A673 (cell line): ENCODE measurements around the gene HPDL. TPM values are rescaled to one million over a fixed set of nuclear protein-coding genes. Genes with fewer than 3 reads are reported as not detected.

ENCODE experiments used
- BruUV-seq: library from RNA; stranded (reverse); fragments of 400-500 nt; replicated peaks from 2 replicates; lab custom pipeline; 2021; lab: Mats Ljungman, UMichigan
- CTCF ChIA-PET: fragments of 300-600 bp; sonication (Branson Sonifier 250); formaldehyde crosslinking; loops from one replicate; lab custom pipeline; 2022; ENCODE audit warnings: antibody characterized with exemption; lab: Charles Lee
- POLR2A ChIA-PET: fragments of 300-600 bp; sonication (Branson Sonifier 250); formaldehyde crosslinking; loops from one replicate; lab custom pipeline; 2022; ENCODE audit warnings: antibody characterized with exemption; ENCODE audit not compliant: low non-redundant PET; lab: Charles Lee
- DNase-seq: peaks from one replicate; pipeline ENCODE4 v3.0.0-alpha.2; 2015; ENCODE audit warnings: low spot score
- H3K27ac ChIP-seq: fragments of 200-600 bp; sonication (generic); 2 replicates; pipeline ENCODE4 v1.5.1; 2016; ENCODE audit warnings: mixed run types, low read depth, mild to moderate bottlenecking, mixed read lengths, antibody characterized with exemption, low read length; ENCODE audit not compliant: poor library complexity, severe bottlenecking
- H3K27me3 ChIP-seq: fragments of 200-600 bp; sonication (generic); replicated peaks from 2 replicates; pipeline ENCODE4 v1.6.1; 2017; ENCODE audit warnings: mixed run types, low read depth, mild to moderate bottlenecking, mixed read lengths, antibody characterized with exemption, low read length; ENCODE audit not compliant: insufficient read depth, poor library complexity
- H3K36me3 ChIP-seq: fragments of 200-600 bp; sonication (generic); 2 replicates; pipeline ENCODE4 v1.6.1; 2016; ENCODE audit warnings: mixed run types, mild to moderate bottlenecking, mixed read lengths, antibody characterized with exemption, low read length; ENCODE audit not compliant: insufficient read depth, poor library complexity, severe bottlenecking
- H3K4me1 ChIP-seq: fragments of 200-600 bp; sonication (generic); 2 replicates; pipeline ENCODE4 v1.6.1; 2017; ENCODE audit warnings: mixed run types, mild to moderate bottlenecking, mixed read lengths, antibody characterized with exemption, low read length; ENCODE audit not compliant: insufficient read depth, poor library complexity, severe bottlenecking
- H3K4me3 ChIP-seq: fragments of 200-600 bp; sonication (generic); 2 replicates; pipeline ENCODE4 v1.5.1; 2016; ENCODE audit warnings: low read depth, mixed run types, mild to moderate bottlenecking, mixed read lengths, low read length; ENCODE audit not compliant: poor library complexity, severe bottlenecking
- H3K9me3 ChIP-seq: fragments of 200-600 bp; sonication (generic); 2 replicates; pipeline ENCODE4 v1.6.1; 2016; ENCODE audit warnings: mixed run types, low read depth, mild to moderate bottlenecking, mixed read lengths, antibody characterized with exemption, low read length; ENCODE audit not compliant: poor library complexity, severe bottlenecking
- CTCF ChIP-seq: fragments of 300-800, 200-600 bp; sonication (generic); conservative IDR thresholded peaks from 2 replicates; pipeline ENCODE4 v1.5.1; 2017; ENCODE audit warnings: low read depth, mild to moderate bottlenecking, antibody characterized with exemption, low read length, moderate library complexity, mixed read lengths
- EZH2 ChIP-seq: fragments of 200-600 bp; sonication (generic); IDR thresholded peaks from 2 replicates; pipeline ENCODE4 v1.6.1; 2017; ENCODE audit warnings: borderline replicate concordance, low read depth, mild to moderate bottlenecking, mixed read lengths, antibody characterized with exemption, low read length; ENCODE audit not compliant: poor library complexity, severe bottlenecking
- intact Hi-C: fragments of 100-400 bp; cut with micrococcal nuclease; formaldehyde crosslinking; loops from one replicate; pipeline ENCODE4 v1.10.0; 2022; ENCODE audit not compliant: unreplicated experiment
- total RNA-seq: library from RNA; stranded (reverse); gene quantifications from 2 replicates; pipeline ENCODE4 v1.2.3, GENCODE V29; 2021

Gene HPDL
- total RNA-seq, 1 experiment from 2014 or later: 7.3 TPM

- ChIA-PET CTCF (no interaction called here), POLR2A (no interaction called here)
- DNase-seq: no peak
- H3K4me1 ChIP-seq: peaks cover 18% of the 10 kb centered on the region
- H3K9me3 ChIP-seq: no peaks in the 10 kb centered on the region
- no peak overlapping the region for H3K27ac ChIP-seq
- no TSS peak for BruUV-seq
- H3K4me3 ChIP-seq: no peak overlapping the region
- H3K36me3 ChIP-seq: no peaks in the 10 kb centered on the region
- intact Hi-C loops: no loop called here
- H3K27me3 ChIP-seq: no peaks in the 10 kb centered on the region
- no peak for TF ChIP-seq EZH2
- TF ChIP-seq CTCF: no peak
These were observed 5.6 kb downstream of the HPDL start for GRCh38 chr1:45332346-45332720.

GRCh38 chr1:45334308-45335245, 7.9 kb downstream of the HPDL start:
- no peak for DNase-seq
- Histone ChIP-seq H3K4me1 (no peaks in the 10 kb centered on the region), H3K4me3 (no peak overlapping the region), H3K27ac (no peak overlapping the region), H3K36me3 (no peaks in the 10 kb centered on the region), H3K9me3 (no peaks in the 10 kb centered on the region), H3K27me3 (no peaks in the 10 kb centered on the region)
- TF ChIP-seq CTCF (no peak), EZH2 (no peak)
- ChIA-PET POLR2A (no interaction called here), CTCF (interaction anchor here (0.6 kb wide), 1 partner anchor 157 kb away, joined by 6 read pairs; no protein-coding TSS in a partner anchor)
- intact Hi-C loops: no loop called here
- BruUV-seq: no TSS peak

- no peak for TF ChIP-seq CTCF
- ChIA-PET CTCF (no interaction called here), POLR2A (no interaction called here)
- DNase-seq: no peak
- Histone ChIP-seq H3K4me3 (no peak overlapping the region), H3K27ac (no peak overlapping the region), H3K27me3 (no peaks in the 10 kb centered on the region), H3K4me1 (no peaks in the 10 kb centered on the region), H3K36me3 (no peaks in the 10 kb centered on the region), H3K9me3 (no peaks in the 10 kb centered on the region)
- BruUV-seq: no TSS peak
- intact Hi-C loops: no loop called here
These were observed 9.2 kb downstream of the HPDL start for GRCh38 chr1:45335855-45336324.
